H9 (cell line): ENCODE measurements around the gene NRG3. TPM values are rescaled to one million over a fixed set of nuclear protein-coding genes. Genes with fewer than 3 reads are reported as not detected.

ENCODE experiments used
- DNase-seq: peaks from one replicate; pipeline ENCODE4 v3.0.0-alpha.2; 2017
- H2AFZ ChIP-seq: one replicate; pipeline ENCODE4 v1.6.1; 2013; ENCODE audit warnings: mild to moderate bottlenecking, low read length, control low read depth, moderate library complexity
- H2AK5ac ChIP-seq: 2 replicates; pipeline ENCODE4 v1.6.1; 2013; ENCODE audit warnings: low read length, control low read depth, mixed read lengths; ENCODE audit not compliant: insufficient read length
- H2BK120ac ChIP-seq: one replicate; pipeline ENCODE4 v1.6.1; 2013; ENCODE audit warnings: low read depth, mild to moderate bottlenecking, low read length, control low read depth, inconsistent platforms; ENCODE audit not compliant: poor library complexity, severe bottlenecking
- H2BK12ac ChIP-seq: 2 replicates; pipeline ENCODE4 v1.6.1; 2013; ENCODE audit warnings: low read length, control low read depth, mixed read lengths, low read depth; ENCODE audit not compliant: insufficient read length
- H2BK15ac ChIP-seq: 2 replicates; pipeline ENCODE4 v1.6.1; 2013; ENCODE audit warnings: low read depth, low read length, control low read depth
- H2BK20ac ChIP-seq: one replicate; pipeline ENCODE4 v1.6.1; 2013; ENCODE audit warnings: low read depth, mild to moderate bottlenecking, low read length, control low read depth, inconsistent platforms; ENCODE audit not compliant: poor library complexity, severe bottlenecking
- H2BK5ac ChIP-seq: 2 replicates; pipeline ENCODE4 v1.6.1; 2013; ENCODE audit warnings: low read length, control low read depth, mixed read lengths; ENCODE audit not compliant: insufficient read length
- H3K14ac ChIP-seq: 2 replicates; pipeline ENCODE4 v1.6.1; 2013; ENCODE audit warnings: low read length, control low read depth; ENCODE audit not compliant: insufficient read depth
- H3K18ac ChIP-seq: 2 replicates; pipeline ENCODE4 v1.6.1; 2013; ENCODE audit warnings: low read depth, mild to moderate bottlenecking, mixed read lengths, low read length, control low read depth; ENCODE audit not compliant: insufficient read length
- H3K23ac ChIP-seq: 2 replicates; pipeline ENCODE4 v1.6.1; 2013; ENCODE audit warnings: low read length, control low read depth, mixed read lengths, low read depth; ENCODE audit not compliant: insufficient read length
- H3K23me2 ChIP-seq: 2 replicates; pipeline ENCODE4 v1.6.1; 2013; ENCODE audit warnings: low read depth, mild to moderate bottlenecking, mixed read lengths, low read length, control low read depth; ENCODE audit not compliant: insufficient read length, poor library complexity, severe bottlenecking
- H3K27ac ChIP-seq: 2 replicates; pipeline ENCODE4 v1.5.1; 2013; ENCODE audit warnings: low read length, control low read depth, mixed read lengths, low read depth; ENCODE audit not compliant: insufficient read length
- H3K27me3 ChIP-seq: 2 replicates; pipeline ENCODE4 v1.6.1; 2013; ENCODE audit warnings: low read length, control low read depth, inconsistent platforms; ENCODE audit not compliant: insufficient read depth
- H3K4ac ChIP-seq: 2 replicates; pipeline ENCODE4 v1.6.1; 2013; ENCODE audit warnings: low read depth, mild to moderate bottlenecking, control low read depth, inconsistent platforms, low read length, moderate library complexity
- H3K4me1 ChIP-seq: 2 replicates; pipeline ENCODE4 v1.6.1; 2013; ENCODE audit warnings: low read length, control low read depth, inconsistent platforms; ENCODE audit not compliant: insufficient read depth
- H3K4me2 ChIP-seq: 2 replicates; pipeline ENCODE4 v1.6.1; 2013; ENCODE audit warnings: low read length, control low read depth, mixed read lengths; ENCODE audit not compliant: insufficient read length, insufficient read depth
- H3K56ac ChIP-seq: 2 replicates; pipeline ENCODE4 v1.6.1; 2013; ENCODE audit warnings: low read depth, mild to moderate bottlenecking, mixed read lengths, low read length, control low read depth; ENCODE audit not compliant: insufficient read length
- H3K79me1 ChIP-seq: 2 replicates; pipeline ENCODE4 v1.6.1; 2013; ENCODE audit warnings: low read depth, mild to moderate bottlenecking, moderate library complexity, low read length, control low read depth, inconsistent platforms; ENCODE audit not compliant: insufficient read depth, poor library complexity, severe bottlenecking
- H3K79me2 ChIP-seq: 2 replicates; pipeline ENCODE4 v1.6.1; 2013; ENCODE audit warnings: low read length, control low read depth, inconsistent platforms; ENCODE audit not compliant: insufficient read depth
- H3K9ac ChIP-seq: 2 replicates; pipeline ENCODE4 v1.6.1; 2013; ENCODE audit warnings: low read length, control low read depth, mixed read lengths; ENCODE audit not compliant: insufficient read length; ENCODE audit errors: extremely low read depth
- H3K9me3 ChIP-seq: one replicate; pipeline ENCODE4 v1.6.1; 2013; ENCODE audit warnings: low read depth, low read length, inconsistent platforms; ENCODE audit not compliant: control insufficient read depth
- H3T11ph ChIP-seq: one replicate; pipeline ENCODE4 v1.6.1; 2013; ENCODE audit warnings: mild to moderate bottlenecking, low read length, control low read depth, inconsistent platforms
- H4K20me1 ChIP-seq: one replicate; pipeline ENCODE4 v1.6.1; 2013; ENCODE audit not compliant: control insufficient read depth, insufficient read length, insufficient read depth
- H4K5ac ChIP-seq: 2 replicates; pipeline ENCODE4 v1.6.1; 2013; ENCODE audit warnings: low read depth, mild to moderate bottlenecking, mixed read lengths, low read length, control low read depth; ENCODE audit not compliant: insufficient read length
- H4K8ac ChIP-seq: replicated peaks from 2 replicates; pipeline ENCODE4 v1.6.1; 2013; ENCODE audit warnings: low read length, control low read depth, mixed read lengths, low read depth; ENCODE audit not compliant: insufficient read length
- H4K91ac ChIP-seq: 2 replicates; pipeline ENCODE4 v1.6.1; 2013; ENCODE audit warnings: low read depth, mild to moderate bottlenecking, moderate library complexity, mixed read lengths, low read length, control low read depth; ENCODE audit not compliant: insufficient read length
- H3K27ac Mint-ChIP-seq, 3 experiments: 2 replicates in 2 of 3; 3 replicates in 1 of 3; pipeline ENCODE4 v1.8.0; 2020 to 2021; ENCODE audit warnings: mixed read lengths in 3 of 3, mild to moderate bottlenecking in 1 of 3, moderate library complexity in 1 of 3
- H3K27me3 Mint-ChIP-seq: 2 replicates; pipeline ENCODE4 v1.8.0; 2021; ENCODE audit warnings: low read depth, mild to moderate bottlenecking, moderate library complexity, mixed read lengths
- H3K36me3 Mint-ChIP-seq, 3 experiments: 2 replicates in 2 of 3; 3 replicates in 1 of 3; pipeline ENCODE4 v1.8.0; 2020 to 2021; ENCODE audit warnings: low read depth in 3 of 3, mixed read lengths in 3 of 3; ENCODE audit not compliant: insufficient read depth in 1 of 3
- H3K4me1 Mint-ChIP-seq, 2 experiments: 2 replicates each; pipeline ENCODE4 v1.8.0; 2020; ENCODE audit warnings: mixed read lengths in 2 of 2
- H3K4me3 Mint-ChIP-seq, 2 experiments: 2 replicates in 1 of 2; 3 replicates in 1 of 2; pipeline ENCODE4 v1.8.0; 2020 to 2021; ENCODE audit warnings: mild to moderate bottlenecking in 2 of 2, mixed read lengths in 2 of 2, moderate library complexity in 1 of 2
- H3K9me3 Mint-ChIP-seq, 2 experiments: 2 replicates in 1 of 2; 3 replicates in 1 of 2; pipeline ENCODE4 v1.8.0; 2020; ENCODE audit warnings: mild to moderate bottlenecking in 2 of 2, mixed read lengths in 2 of 2, moderate library complexity in 1 of 2
- CTCF ChIP-seq: fragments of 200-600 bp; sonication (generic); conservative IDR thresholded peaks from 3 replicates; pipeline ENCODE4 v1.8.0; 2021; ENCODE audit warnings: antibody characterized with exemption, mild to moderate bottlenecking
- whole genome bisulfite sequencing: extraction: QIAGEN DNeasy Blood & Tissue Kit; methylation state at CpG from one replicate; pipeline ENCODE4 v1.1.7; 2013; ENCODE audit warnings: missing lambda C conversion rate, low lambda C conversion rate, mixed read lengths; ENCODE audit not compliant: insufficient read length; ENCODE audit errors: extremely low coverage; 5-methylcytosine and 5-hydroxymethylcytosine counted together
- total RNA-seq: library from RNA; stranded (reverse); gene quantifications from 2 replicates; pipeline ENCODE4 v1.2.1, GENCODE V29; 2021

The NRG3 gene
- total RNA-seq, 1 experiment from 2014 or later = 1.6 TPM

GRCh38 chr10:82742478-82742877 is 867.5 kb downstream of the NRG3 start:
- Histone ChIP-seq H2BK120ac (no peak overlapping the region), H3K4me2 (no peak overlapping the region), H4K5ac (no peak overlapping the region), H3K79me2 (no peaks in the 10 kb centered on the region), H3K14ac (no peak overlapping the region), H3K9me3 (no peaks in the 10 kb centered on the region), H3K9ac (no peak overlapping the region), H2BK20ac (no peak overlapping the region), H4K20me1 (no peaks in the 10 kb centered on the region), H2AK5ac (no peak overlapping the region), H3K79me1 (no peaks in the 10 kb centered on the region), H2BK5ac (no peak overlapping the region), H3K27me3 (no peaks in the 10 kb centered on the region), H3K56ac (no peak overlapping the region), H3T11ph (no peak overlapping the region), H2BK12ac (no peak overlapping the region), H2BK15ac (no peak overlapping the region), H3K18ac (no peak overlapping the region), H4K91ac (no peak overlapping the region), H3K27ac (no peak overlapping the region), H4K8ac (no peak overlapping the region), H3K4me1 (no peaks in the 10 kb centered on the region), H3K4ac (no peak overlapping the region), H3K23ac (no peak overlapping the region), H3K23me2 (no peaks in the 10 kb centered on the region), H2AFZ (no peak overlapping the region)
- Mint-ChIP-seq H3K27me3 (no peaks in the 10 kb centered on the region), H3K9me3 (no peaks in the 10 kb centered on the region), H3K27ac (no peak overlapping the region), H3K4me3 (no peak overlapping the region), H3K4me1 (peaks cover 19 to 20% of the 10 kb centered on the region in 2 experiments), H3K36me3 (no peaks in the 10 kb centered on the region)
- no CpG with 5 or more reads among the region's 4 CpGs for WGBS
- no peak for DNase-seq
- no peak for TF ChIP-seq CTCF
